Heart left ventricle (tissue), 13 donors: ENCODE results near the gene PATJ.

ENCODE experiments used
- POLR2A ChIP-seq, 2 donors: fragments of 450-650 bp; IDR thresholded peaks; one replicate each; pipeline ENCODE4 v1.6.1; 2017; ENCODE audit warnings: antibody characterized with exemption in 2 of 2, mild to moderate bottlenecking in 2 of 2, moderate library complexity in 2 of 2
- TF ChIP-seq, protein P1 (sequence below), 12 donors: fragments of 200-600 bp; sonication (generic) in 4 of 12; IDR thresholded peaks; one replicate each; pipeline versions ENCODE4 v1.5.0 to v1.8.0; 2018 to 2022; ENCODE audit warnings: antibody characterized with exemption in 12 of 12, mild to moderate bottlenecking in 5 of 12
- donor health status: ischemic (EF 13 %, LVEDD 7.1; RV severe dilation, severe dysfunction).
- donor health status: DM: no; HTN: yes; CAD: no.
- donor health status: DM: no; HTN: no; CAD: no.
- donor health status: ischemic (EF 25% LVEDD 6.9; RV normal size, moderate dysfunction).
- donor health status: ischemic (EF 25% LVEDD 5.7; RV mildly dilated, moderate dysfunction).
- donor health status: ischemic (EF 35%, LVEDD 5.7; RV mildly dilated, moderate dysfunction).
- donor health status: nonischemic (EF 11% LVEDD 7.7; RV severe dilation, severe dysfunction).
- donor health status: DM: yes; HTN: yes; CAD: no.
- donor health status: PGD.
- donor health status: ischemic (EF 29% LVEDD 5.4; RV normal size, mild dysfunction).
- donor health status: nonischemic (EF 23%, LVEDD 6.1; RV moderate dilation, normal function).

DNA sequence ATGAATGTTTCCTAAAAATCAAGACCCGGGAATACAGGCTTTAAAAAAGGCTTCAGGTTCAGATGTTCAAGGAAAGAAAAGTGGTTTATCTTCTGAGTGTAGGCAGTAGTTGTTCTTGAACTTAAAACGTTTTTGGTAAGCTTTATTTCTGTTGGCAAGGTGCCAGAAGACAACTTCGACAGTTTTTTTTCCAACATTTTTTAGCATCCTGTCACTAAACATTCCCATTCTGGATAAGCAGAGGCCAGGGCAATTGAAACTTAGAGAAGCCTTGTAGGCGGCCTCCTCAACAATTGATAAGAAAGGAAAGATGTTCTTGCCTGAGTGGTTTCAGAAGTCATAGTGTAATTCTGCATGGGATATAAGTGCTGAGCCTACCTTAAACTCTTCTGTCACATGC lies 66.7 kb downstream of the PATJ start:
- TF ChIP-seq, protein P1, sequence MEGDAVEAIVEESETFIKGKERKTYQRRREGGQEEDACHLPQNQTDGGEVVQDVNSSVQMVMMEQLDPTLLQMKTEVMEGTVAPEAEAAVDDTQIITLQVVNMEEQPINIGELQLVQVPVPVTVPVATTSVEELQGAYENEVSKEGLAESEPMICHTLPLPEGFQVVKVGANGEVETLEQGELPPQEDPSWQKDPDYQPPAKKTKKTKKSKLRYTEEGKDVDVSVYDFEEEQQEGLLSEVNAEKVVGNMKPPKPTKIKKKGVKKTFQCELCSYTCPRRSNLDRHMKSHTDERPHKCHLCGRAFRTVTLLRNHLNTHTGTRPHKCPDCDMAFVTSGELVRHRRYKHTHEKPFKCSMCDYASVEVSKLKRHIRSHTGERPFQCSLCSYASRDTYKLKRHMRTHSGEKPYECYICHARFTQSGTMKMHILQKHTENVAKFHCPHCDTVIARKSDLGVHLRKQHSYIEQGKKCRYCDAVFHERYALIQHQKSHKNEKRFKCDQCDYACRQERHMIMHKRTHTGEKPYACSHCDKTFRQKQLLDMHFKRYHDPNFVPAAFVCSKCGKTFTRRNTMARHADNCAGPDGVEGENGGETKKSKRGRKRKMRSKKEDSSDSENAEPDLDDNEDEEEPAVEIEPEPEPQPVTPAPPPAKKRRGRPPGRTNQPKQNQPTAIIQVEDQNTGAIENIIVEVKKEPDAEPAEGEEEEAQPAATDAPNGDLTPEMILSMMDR (IDR thresholded peaks at IDR 0.05) = no peak
- no peak for TF ChIP-seq POLR2A (IDR thresholded peaks at IDR 0.05)
